Astrocyte (in vitro differentiated cells and primary cell): Measurements from ENCODE around the gene ZBTB39.

Experiments used
- EZH2 ChIP-seq: IDR thresholded peaks from 2 replicates; pipeline ENCODE4 v1.6.1; 2012; ENCODE audit warnings: mild to moderate bottlenecking, low read length, inconsistent platforms; ENCODE audit not compliant: insufficient read depth
- TF ChIP-seq, protein P1 (sequence below): IDR thresholded peaks from 2 replicates; pipeline ENCODE4 v1.5.1; 2011; ENCODE audit warnings: low read depth, mild to moderate bottlenecking, inconsistent platforms, low read length, moderate library complexity; ENCODE audit not compliant: insufficient read depth

DNA sequence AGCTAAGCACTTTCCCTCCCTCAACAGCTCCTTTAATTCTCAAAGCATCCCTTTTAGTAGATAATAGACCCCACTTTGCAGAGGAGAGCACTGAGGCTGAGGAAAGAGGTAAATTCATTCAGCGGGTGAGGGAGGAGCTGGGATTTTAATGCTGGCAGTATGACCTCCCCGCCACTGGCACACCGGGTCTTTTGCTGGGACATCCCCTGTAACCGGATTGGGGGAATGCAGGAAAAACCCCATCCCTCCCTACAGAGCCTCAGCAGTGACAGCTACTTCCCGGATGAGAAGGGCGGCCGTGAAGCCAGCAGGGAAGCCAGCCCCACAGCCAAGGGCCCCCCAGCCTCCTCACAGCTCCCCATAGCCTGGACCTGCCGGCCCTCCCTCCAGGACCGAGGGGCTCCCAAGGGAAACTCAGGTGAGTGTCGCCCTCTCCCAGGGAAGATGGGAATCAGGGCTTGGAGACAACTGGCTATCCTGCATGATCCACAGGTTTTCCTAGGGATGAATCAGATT, 12.1 kb downstream of the ZBTB39 start:
- TF ChIP-seq, protein P1, sequence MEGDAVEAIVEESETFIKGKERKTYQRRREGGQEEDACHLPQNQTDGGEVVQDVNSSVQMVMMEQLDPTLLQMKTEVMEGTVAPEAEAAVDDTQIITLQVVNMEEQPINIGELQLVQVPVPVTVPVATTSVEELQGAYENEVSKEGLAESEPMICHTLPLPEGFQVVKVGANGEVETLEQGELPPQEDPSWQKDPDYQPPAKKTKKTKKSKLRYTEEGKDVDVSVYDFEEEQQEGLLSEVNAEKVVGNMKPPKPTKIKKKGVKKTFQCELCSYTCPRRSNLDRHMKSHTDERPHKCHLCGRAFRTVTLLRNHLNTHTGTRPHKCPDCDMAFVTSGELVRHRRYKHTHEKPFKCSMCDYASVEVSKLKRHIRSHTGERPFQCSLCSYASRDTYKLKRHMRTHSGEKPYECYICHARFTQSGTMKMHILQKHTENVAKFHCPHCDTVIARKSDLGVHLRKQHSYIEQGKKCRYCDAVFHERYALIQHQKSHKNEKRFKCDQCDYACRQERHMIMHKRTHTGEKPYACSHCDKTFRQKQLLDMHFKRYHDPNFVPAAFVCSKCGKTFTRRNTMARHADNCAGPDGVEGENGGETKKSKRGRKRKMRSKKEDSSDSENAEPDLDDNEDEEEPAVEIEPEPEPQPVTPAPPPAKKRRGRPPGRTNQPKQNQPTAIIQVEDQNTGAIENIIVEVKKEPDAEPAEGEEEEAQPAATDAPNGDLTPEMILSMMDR, result no peak
- TF ChIP-seq EZH2, result no peak
